ENCODE results near the gene ROR1. TPM values are rescaled to one million over a fixed set of nuclear protein-coding genes. Genes with fewer than 3 reads are reported as not detected.

The ROR1 gene
- total RNA-seq, 2 experiments from 2014 or later = 0.47 to 1.4 TPM

DNA sequence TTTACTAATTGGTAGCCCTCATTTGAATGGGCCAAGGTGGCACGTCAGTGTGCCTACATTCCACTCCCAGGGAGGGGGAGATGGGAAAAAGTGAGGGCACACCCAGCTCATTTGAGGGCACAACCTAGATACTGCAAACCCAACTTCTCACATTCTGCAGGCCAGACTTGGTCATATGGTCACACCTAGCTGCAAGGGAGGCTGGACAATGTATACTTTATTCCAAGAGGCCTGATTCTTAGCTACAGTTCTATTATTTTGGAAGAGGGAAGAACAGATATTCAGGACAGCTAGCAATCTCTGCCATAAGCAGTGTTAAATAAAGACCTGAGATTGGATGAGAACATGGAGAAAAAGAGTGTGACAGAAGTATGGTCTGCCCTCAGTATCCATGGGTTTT, 180.4 kb downstream of the ROR1 start:
- CTCF ChIA-PET (ENCODE audit: unreplicated experiment) = no interaction called here
- Histone ChIP-seq H3K4me3 (ENCODE audit: low read depth, low read length, poor library complexity, severe bottlenecking) (no peak overlapping the region), H3K27ac (ENCODE audit: low read depth, low read length, poor library complexity, severe bottlenecking) (no peak overlapping the region), H3K36me3 (ENCODE audit: insufficient read depth, low read length) (no peaks in the 10 kb centered on the region), H3K9me2 (ENCODE audit: insufficient read depth, low read length) (no peaks in the 10 kb centered on the region), H2AFZ (ENCODE audit: low read length) (no peak overlapping the region), H4K20me1 (ENCODE audit: insufficient read depth, low read length) (no peaks in the 10 kb centered on the region), H3K4me2 (ENCODE audit: low read length) (no peak overlapping the region), H3K79me2 (ENCODE audit: insufficient read depth, low read depth, low read length) (no peaks in the 10 kb centered on the region), H3K9me3 (ENCODE audit: low read length) (no peaks in the 10 kb centered on the region), H3K4me1 (ENCODE audit: insufficient read depth, low read length, poor library complexity, severe bottlenecking) (no peaks in the 10 kb centered on the region)
- TF ChIP-seq EZH2phosphoT487 (IDR thresholded peaks at IDR 0.05; ENCODE audit: borderline replicate concordance, low read depth, low read length) (no peak), CTCF (conservative IDR thresholded peaks at IDR 0.05; ENCODE audit: low read length) (no peak)
- DNase-seq (ENCODE audit: low spot score) = no peak
- POLR2A ChIA-PET = no interaction called here
- BruUV-seq (replicated peaks) = no TSS peak
- intact Hi-C loops (cut with micrococcal nuclease; ENCODE audit: unreplicated experiment) = no loop called here

GRCh38 chr1:63955370-63956145, 181.7 kb downstream of the ROR1 start:
- H3K27ac ChIP-seq (ENCODE audit: low read depth, low read length, poor library complexity, severe bottlenecking) = no peak overlapping the region
- no peak for TF ChIP-seq EZH2phosphoT487 (IDR thresholded peaks at IDR 0.05; ENCODE audit: borderline replicate concordance, low read depth, low read length)
- TF ChIP-seq CTCF (conservative IDR thresholded peaks at IDR 0.05; ENCODE audit: low read length) = no peak
- POLR2A ChIA-PET = interaction anchor here (0.6 kb wide), 2 partner anchors 76 to 216 kb away, joined by 3 to 5 read pairs; no protein-coding TSS in a partner anchor
- no peaks in the 10 kb centered on the region for H3K36me3 ChIP-seq (ENCODE audit: insufficient read depth, low read length)
- no peak overlapping the region for H2AFZ ChIP-seq (ENCODE audit: low read length)
- no peaks in the 10 kb centered on the region for H3K4me1 ChIP-seq (ENCODE audit: insufficient read depth, low read length, poor library complexity, severe bottlenecking)
- no peak overlapping the region for H3K4me2 ChIP-seq (ENCODE audit: low read length)
- intact Hi-C loops (cut with micrococcal nuclease; ENCODE audit: unreplicated experiment) = no loop called here
- CTCF ChIA-PET (ENCODE audit: unreplicated experiment) = no interaction called here
- H3K79me2 ChIP-seq (ENCODE audit: insufficient read depth, low read depth, low read length) = no peaks in the 10 kb centered on the region
- no peak overlapping the region for H3K4me3 ChIP-seq (ENCODE audit: low read depth, low read length, poor library complexity, severe bottlenecking)
- no peaks in the 10 kb centered on the region for H3K9me3 ChIP-seq (ENCODE audit: low read length)
- no peaks in the 10 kb centered on the region for H4K20me1 ChIP-seq (ENCODE audit: insufficient read depth, low read length)
- no peaks in the 10 kb centered on the region for H3K9me2 ChIP-seq (ENCODE audit: insufficient read depth, low read length)
- no TSS peak for BruUV-seq (replicated peaks)
- DNase-seq (ENCODE audit: low spot score) = no peak

DNA sequence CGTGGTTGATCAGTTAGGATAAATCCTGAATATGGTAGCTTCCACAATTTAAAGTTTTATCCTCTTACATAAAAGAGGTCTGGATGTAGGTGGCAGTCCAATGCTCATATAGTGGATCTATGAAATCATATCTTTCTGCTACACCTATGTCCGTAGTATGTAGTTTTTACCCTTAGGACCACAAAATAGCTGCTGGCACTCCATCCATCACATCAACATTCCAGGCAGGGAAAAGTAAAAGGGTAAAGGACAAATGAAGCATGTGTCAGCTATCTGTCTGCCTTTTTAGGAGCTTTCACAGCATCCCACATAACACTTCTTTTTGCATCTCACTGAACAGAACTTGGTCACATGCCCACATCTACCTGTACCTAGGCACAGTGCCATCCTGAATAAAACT, 184.7 kb downstream of the ROR1 start:
- intact Hi-C loops (cut with micrococcal nuclease; ENCODE audit: unreplicated experiment) = no loop called here
- Histone ChIP-seq H3K4me3 (ENCODE audit: low read depth, low read length, poor library complexity, severe bottlenecking) (no peak overlapping the region), H3K4me1 (ENCODE audit: insufficient read depth, low read length, poor library complexity, severe bottlenecking) (no peaks in the 10 kb centered on the region), H3K4me2 (ENCODE audit: low read length) (no peak overlapping the region), H3K79me2 (ENCODE audit: insufficient read depth, low read depth, low read length) (no peaks in the 10 kb centered on the region), H2AFZ (ENCODE audit: low read length) (no peak overlapping the region), H3K27ac (ENCODE audit: low read depth, low read length, poor library complexity, severe bottlenecking) (no peak overlapping the region), H3K36me3 (ENCODE audit: insufficient read depth, low read length) (no peaks in the 10 kb centered on the region), H3K9me2 (ENCODE audit: insufficient read depth, low read length) (no peaks in the 10 kb centered on the region), H4K20me1 (ENCODE audit: insufficient read depth, low read length) (no peaks in the 10 kb centered on the region), H3K9me3 (ENCODE audit: low read length) (no peaks in the 10 kb centered on the region)
- no peak for DNase-seq (ENCODE audit: low spot score)
- ChIA-PET CTCF (ENCODE audit: unreplicated experiment) (no interaction called here), POLR2A (interaction anchor here (0.6 kb wide), 1 partner anchor 1379 kb away, joined by 3 read pairs; no protein-coding TSS in a partner anchor)
- BruUV-seq (replicated peaks) = no TSS peak
- TF ChIP-seq CTCF (conservative IDR thresholded peaks at IDR 0.05; ENCODE audit: low read length) = no peak
- TF ChIP-seq EZH2phosphoT487 (IDR thresholded peaks at IDR 0.05; ENCODE audit: borderline replicate concordance, low read depth, low read length) = no peak

Data from OCI-LY7 (cell line).